LoVo (cell line): ENCODE data around the gene NRGN.

Experiments used
- DNase-seq: peaks from one replicate; pipeline ENCODE4 v3.0.0-alpha.2; 2016; ENCODE audit warnings: low spot score

NRGN gene

GRCh38 chr11:124740277-124740882, 638 bp downstream of the NRGN start:
- peak; percentile 22 for DNase-seq

GRCh38 chr11:124742555-124742954, 2.8 kb downstream of the NRGN start:
- no peak for DNase-seq

- DNase-seq: no peak
Measured at GRCh38 chr11:124743050-124743449, 3.3 kb downstream of the NRGN start.

- DNase-seq: no peak
Measured at GRCh38 chr11:124745270-124745834, 5.6 kb downstream of the NRGN start.

GRCh38 chr11:124745835-124746620, 6.3 kb downstream of the NRGN start:
- DNase-seq: peak; percentile 52

GRCh38 chr11:124746621-124747243, 7.0 kb downstream of the NRGN start:
- DNase-seq: peak; percentile 88

- no peak for DNase-seq
Measured at GRCh38 chr11:124747406-124748099, 7.8 kb downstream of the NRGN start.

GRCh38 chr11:124748100-124748418, 8.3 kb downstream of the NRGN start:
- no peak for DNase-seq

- no peak for DNase-seq
Measured at GRCh38 chr11:124748481-124749343, 9.0 kb downstream of the NRGN start.

GRCh38 chr11:124749912-124750311, 10.2 kb downstream of the NRGN start:
- DNase-seq: no peak

- DNase-seq: no peak
Measured at GRCh38 chr11:124751391-124751740, 11.6 kb downstream of the NRGN start.

GRCh38 chr11:124751741-124752470, 12.2 kb downstream of the NRGN start, which contains the start of gene VSIG2:
TSS of gene VSIG2 (minus strand) at chr11:124752255. CDS start at chr11:124752137, 118 bp downstream.
- DNase-seq: no peak

- no peak for DNase-seq
Measured at GRCh38 chr11:124752471-124753102, 12.8 kb downstream of the NRGN start.

- DNase-seq: no peak
Measured at GRCh38 chr11:124753205-124753604, 13.5 kb downstream of the NRGN start.

GRCh38 chr11:124753624-124754023, 13.9 kb downstream of the NRGN start:
- DNase-seq: no peak

GRCh38 chr11:124754309-124754708, 14.6 kb downstream of the NRGN start:
- DNase-seq: no peak

GRCh38 chr11:124754710-124755109, 15.0 kb downstream of the NRGN start:
- no peak for DNase-seq

- no peak for DNase-seq
Measured at GRCh38 chr11:124756033-124756752, 16.5 kb downstream of the NRGN start.

- DNase-seq: no peak
Measured at GRCh38 chr11:124756753-124757227, 17.0 kb downstream of the NRGN start.
